Measurements from ENCODE around the gene CLDN3.

Gene CLDN3

DNA sequence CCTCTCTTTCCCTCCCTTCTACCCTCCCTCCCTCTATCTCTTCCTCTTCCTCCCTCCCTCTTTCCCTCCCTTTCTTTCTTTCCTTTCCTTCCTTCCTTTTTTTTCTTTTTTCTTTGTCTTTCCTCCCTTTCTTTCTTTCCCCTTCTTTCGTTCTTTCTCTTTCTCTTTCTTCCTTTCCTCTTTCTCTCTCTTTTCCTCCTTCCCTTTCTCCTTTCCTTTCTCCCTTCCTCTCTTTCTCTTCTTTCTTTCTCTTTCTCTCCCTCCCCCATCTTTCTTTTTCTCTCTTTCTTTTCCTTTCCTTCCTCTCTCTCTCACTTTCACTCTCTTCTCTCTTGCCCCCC is 7.4 kb downstream of the CLDN3 start:
- no peak overlapping the region for H3K4me2 ChIP-seq

DNA sequence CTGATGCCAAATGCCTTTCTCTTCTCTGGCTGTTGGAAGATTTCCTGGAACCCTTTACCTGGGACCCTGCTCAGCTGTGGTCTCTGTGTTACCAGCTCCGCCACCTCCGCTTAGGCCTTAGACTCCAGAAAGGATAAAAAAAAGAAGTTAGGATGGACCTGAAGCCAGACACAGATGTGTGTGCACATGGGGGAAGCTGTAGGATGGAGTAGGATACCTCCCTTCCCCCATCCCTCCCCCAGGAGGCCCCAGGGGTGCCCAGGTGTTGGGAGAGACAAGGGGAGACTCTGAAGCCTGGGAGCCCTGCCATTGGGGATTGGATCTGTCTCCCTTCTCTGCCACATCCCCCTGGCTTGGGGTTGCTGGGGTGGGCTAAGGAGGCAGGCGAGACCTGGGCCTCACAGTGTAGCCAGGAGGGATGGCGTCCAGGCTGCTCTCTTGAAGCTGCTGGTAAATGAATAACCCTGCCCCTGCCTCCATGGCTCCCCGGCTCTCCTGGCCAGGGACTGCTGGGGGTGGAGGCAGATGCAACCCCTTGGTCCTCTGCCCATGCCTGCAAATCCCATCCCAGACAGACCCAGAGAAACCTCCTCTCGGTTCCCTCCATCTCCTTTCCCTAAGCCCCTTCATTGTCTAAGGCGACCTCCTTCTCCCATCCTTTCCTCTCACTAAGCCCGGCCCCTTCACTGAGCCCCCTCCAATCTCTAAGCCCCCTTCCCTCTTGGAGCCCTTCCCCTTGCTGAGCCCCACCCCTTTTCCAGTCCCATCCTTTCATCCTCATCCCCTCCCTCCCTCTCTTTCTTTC is 8.0 kb downstream of the CLDN3 start:
- Histone ChIP-seq H3K4me3 (no peak overlapping the region), H3K36me3 (no peaks in the 10 kb centered on the region), H3K4me2 (no peak overlapping the region), H3K4me1 (no peaks in the 10 kb centered on the region), H3K9ac (no peak overlapping the region), H3K27me3 (no peaks in the 10 kb centered on the region), H3K9me3 (replicated peaks in 1 of 11) (no peaks in the 10 kb centered on the region), H4K20me1 (no peaks in the 10 kb centered on the region), H3K27ac (no peak overlapping the region)
- no peak for TF ChIP-seq Cebpa-rat (IDR thresholded peaks at IDR 0.05)

More for the DNA sequence above, 7.4 kb downstream of the CLDN3 start:
- no peaks in the 10 kb centered on the region for H4K20me1 ChIP-seq
- no peaks in the 10 kb centered on the region for H3K27me3 ChIP-seq
- no peak overlapping the region for H3K4me3 ChIP-seq
- no peak overlapping the region for H3K27ac ChIP-seq
- H3K4me1 ChIP-seq, result no peaks in the 10 kb centered on the region
- H3K9ac ChIP-seq, result no peak overlapping the region
- TF ChIP-seq Cebpa-rat (IDR thresholded peaks at IDR 0.05), result no peak
- H3K36me3 ChIP-seq, result no peaks in the 10 kb centered on the region
- H3K9me3 ChIP-seq (replicated peaks in 1 of 11), result no peaks in the 10 kb centered on the region

DNA sequence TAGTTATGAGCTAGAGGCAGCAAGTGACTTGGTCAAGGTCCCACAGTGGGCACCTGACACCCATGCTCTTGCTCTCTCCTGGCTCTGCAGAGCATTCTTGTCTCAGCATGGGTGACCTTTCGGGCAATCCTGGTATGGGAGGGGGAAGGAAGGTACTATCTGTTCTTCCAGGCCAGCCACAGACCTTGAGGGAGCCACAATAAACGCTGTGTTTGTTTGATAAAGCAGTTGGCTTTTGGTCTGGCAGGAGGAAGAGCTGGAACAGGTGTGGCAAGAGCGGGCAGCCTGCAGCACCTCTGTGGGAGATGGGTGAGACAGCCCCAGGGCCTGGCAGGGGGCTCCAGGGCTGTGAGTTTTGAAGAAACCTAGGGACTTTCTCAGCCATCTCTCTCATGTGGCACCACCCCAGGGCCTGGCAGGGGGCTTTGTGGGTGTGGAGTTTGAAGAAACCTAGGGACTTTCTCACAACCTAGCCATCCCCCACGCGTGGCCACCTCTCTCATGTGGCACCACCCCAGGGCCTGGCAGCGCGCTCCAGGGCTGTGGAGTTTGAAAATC is 11.4 kb downstream of the CLDN3 start:
- H3K9ac ChIP-seq, result no peak overlapping the region
- H3K36me3 ChIP-seq, result no peaks in the 10 kb centered on the region
- no peaks in the 10 kb centered on the region for H3K4me1 ChIP-seq
- no peak overlapping the region for H3K4me3 ChIP-seq
- H3K27me3 ChIP-seq, result no peaks in the 10 kb centered on the region
- no peaks in the 10 kb centered on the region for H4K20me1 ChIP-seq
- no peak overlapping the region for H3K4me2 ChIP-seq
- TF ChIP-seq Cebpa-rat (IDR thresholded peaks at IDR 0.05), result no peak
- no peak overlapping the region for H3K27ac ChIP-seq
- no peaks in the 10 kb centered on the region for H3K9me3 ChIP-seq (replicated peaks in 1 of 11)

DNA sequence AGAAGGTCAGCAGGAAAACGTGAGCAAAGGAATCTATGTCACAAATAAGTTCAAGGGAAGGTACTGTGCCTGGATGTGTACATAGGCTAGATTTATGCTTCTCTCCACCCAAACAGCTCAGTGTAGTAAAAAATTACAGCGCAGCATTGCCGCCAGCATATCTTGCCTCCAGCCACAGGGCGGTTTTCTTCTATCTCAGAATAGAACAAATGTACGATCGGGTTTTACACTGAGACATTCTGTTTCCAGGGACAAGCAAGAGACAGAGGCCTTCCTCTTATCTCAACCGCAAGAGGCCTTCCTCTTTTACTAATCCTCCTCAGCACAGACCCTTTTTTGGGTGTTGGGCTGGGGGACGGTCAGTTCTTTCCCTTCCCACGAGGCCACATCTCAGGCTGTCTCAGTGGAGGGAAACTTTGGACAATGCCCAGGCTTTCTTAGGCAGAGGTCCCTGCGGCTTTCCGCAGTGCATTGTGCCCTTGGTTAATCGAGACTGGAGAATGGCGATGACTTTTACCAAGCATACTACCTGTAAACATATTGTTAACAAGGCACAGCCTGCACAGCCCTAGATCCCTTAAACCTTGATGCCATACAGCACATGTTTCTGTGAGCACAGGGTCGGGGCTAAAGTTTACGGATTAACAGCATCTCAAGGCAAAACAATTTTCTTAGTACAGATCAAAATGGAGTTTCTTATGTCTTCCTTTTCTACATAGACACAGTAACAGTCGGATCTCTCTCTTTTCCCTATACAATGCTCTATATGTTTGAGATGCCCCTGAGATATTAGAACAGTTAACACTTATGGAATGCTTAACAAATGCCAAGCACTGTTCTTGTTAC is 19.9 kb downstream of the CLDN3 start:
- no peak overlapping the region for H3K9ac ChIP-seq
- H4K20me1 ChIP-seq, result no peaks in the 10 kb centered on the region
- no peaks in the 10 kb centered on the region for H3K36me3 ChIP-seq
- no peak overlapping the region for H3K4me3 ChIP-seq
- no peak overlapping the region for H3K27ac ChIP-seq
- no peak for TF ChIP-seq Cebpa-rat (IDR thresholded peaks at IDR 0.05)
- peaks cover 0 to 17% (median 11%) of the 10 kb centered on the region in 10 experiments; a peak in 14 of 20 replicates for H3K4me1 ChIP-seq
- H3K27me3 ChIP-seq, result no peaks in the 10 kb centered on the region
- H3K4me2 ChIP-seq, result peak overlapping the region in 7 of 11 experiments; percentile 13 to 49 (median 36); a peak in 11 of 22 replicates
- peaks cover 0 to 12% (median 7%) of the 10 kb centered on the region in 11 experiments; a peak in 12 of 22 replicates for H3K9me3 ChIP-seq (replicated peaks in 1 of 11)

DNA sequence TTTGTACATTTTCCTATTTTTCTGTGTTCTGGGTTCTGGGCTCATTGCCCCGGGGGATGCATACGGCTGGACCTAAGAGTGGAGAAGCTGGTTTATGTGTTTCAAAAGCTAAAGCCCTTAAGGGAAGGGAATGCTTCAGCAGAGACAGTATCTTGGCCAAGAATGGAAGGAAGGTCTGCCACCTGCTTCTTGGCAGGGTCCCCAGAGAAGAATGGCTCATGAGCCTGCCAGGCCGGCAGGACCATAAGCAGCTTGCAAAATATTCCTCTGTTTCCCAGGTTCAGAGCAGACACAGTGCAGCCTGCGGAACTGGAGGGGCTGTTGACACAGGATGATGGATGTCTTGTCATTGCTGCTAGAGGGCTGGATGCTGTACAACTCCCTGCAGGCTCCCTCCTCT is 23.7 kb downstream of the CLDN3 start:
- no peak for TF ChIP-seq Cebpa-rat (IDR thresholded peaks at IDR 0.05)
- no peaks in the 10 kb centered on the region for H4K20me1 ChIP-seq
- H3K9me3 ChIP-seq (replicated peaks in 1 of 11), result peaks cover 0 to 12% (median 7%) of the 10 kb centered on the region in 11 experiments; a peak in 12 of 22 replicates
- no peak overlapping the region for H3K4me2 ChIP-seq
- H3K4me1 ChIP-seq, result peaks cover 11 to 24% (median 18%) of the 10 kb centered on the region in 10 experiments; a peak in 19 of 20 replicates
- peaks cover 9 to 26% (median 18%) of the 10 kb centered on the region in 11 experiments; a peak in 21 of 22 replicates for H3K27me3 ChIP-seq
- H3K9ac ChIP-seq, result no peak overlapping the region
- no peak overlapping the region for H3K4me3 ChIP-seq
- no peaks in the 10 kb centered on the region for H3K36me3 ChIP-seq
- no peak overlapping the region for H3K27ac ChIP-seq

DNA sequence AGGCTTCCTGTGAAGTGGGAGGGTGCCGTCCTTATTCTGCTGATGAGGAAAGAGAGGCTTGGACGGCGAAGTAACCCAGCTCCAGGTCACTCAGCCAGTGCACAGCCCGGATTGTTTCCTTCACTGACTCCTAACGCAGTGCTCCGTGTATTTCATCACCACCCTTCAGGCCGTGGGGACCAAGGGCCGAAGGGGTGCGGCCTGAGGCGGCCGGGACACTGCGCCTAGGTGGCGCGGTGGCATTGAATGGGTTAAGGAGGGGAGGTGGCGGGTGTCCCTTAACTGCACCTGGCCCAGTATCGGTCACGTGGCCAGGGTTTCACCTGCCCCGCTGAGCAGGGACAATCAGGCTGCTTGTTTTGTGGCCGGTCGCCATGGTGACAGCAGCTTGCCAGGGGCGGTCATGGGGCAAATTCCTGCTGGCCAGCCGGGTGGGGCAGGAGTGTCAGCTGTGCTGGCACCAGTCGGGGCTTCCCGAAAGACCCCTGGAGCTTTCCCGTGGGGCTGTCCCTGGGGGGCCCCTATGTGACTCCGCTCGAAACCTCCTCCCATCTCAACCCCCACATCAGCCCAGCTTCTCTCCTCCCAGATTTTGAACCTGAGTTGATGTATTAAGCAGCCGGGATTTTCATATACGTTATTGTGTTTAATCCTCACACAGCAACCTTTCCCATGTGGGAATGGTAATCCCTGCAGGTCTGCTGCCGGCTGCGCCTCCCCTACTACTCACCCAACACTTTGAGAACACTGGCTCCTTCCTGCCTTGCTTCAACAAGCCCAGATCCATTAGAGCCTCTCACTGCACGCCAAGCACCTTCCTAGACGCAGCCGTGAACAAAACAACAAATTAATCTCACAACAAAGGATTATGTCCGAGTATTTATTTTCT is 27.1 kb downstream of the CLDN3 start:
- Histone ChIP-seq H3K4me3 (no peak overlapping the region), H4K20me1 (peaks cover 0 to under 1% (median under 1%) of the 10 kb centered on the region in 11 experiments; a peak in 8 of 22 replicates), H3K36me3 (no peaks in the 10 kb centered on the region), H3K4me1 (peaks cover 4 to 20% (median 15%) of the 10 kb centered on the region in 10 experiments; a peak in 19 of 20 replicates), H3K27me3 (peaks cover 9 to 26% (median 18%) of the 10 kb centered on the region in 11 experiments; a peak in 21 of 22 replicates), H3K27ac (no peak overlapping the region), H3K4me2 (peak overlapping the region in 9 of 11 experiments; percentile 16 to 71 (median 63); a peak in 15 of 22 replicates), H3K9me3 (replicated peaks in 1 of 11) (no peaks in the 10 kb centered on the region), H3K9ac (peak overlapping the region in 1 of 11 experiments; percentile 33; a peak in 2 of 22 replicates)
- TF ChIP-seq Cebpa-rat (IDR thresholded peaks at IDR 0.05), result no peak

DNA sequence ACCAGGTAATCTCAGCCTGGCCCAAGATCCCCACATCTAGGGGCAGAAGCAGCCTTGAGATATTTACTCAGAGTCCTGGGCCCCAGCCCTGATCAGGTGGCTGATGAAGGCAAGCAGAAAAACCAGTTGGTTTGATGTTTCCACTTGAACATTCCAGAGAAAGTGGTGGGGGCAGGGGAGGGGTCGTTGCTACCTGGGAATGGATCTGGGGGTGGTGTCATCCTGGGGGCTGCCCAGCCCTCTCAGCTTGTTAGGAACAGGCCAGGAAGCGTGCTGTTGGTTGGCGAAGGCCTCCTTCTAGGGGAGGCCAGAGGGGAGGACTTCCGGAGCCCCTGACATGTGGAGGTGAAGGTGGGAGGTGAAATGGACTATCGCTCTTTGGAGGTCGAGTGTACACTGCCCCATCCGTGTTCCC is 27.7 kb downstream of the CLDN3 start:
- Histone ChIP-seq H3K9ac (0 out of 22 replicates have a peak overlapping the region, but pooled peaks of 1 of the 11 experiments have one; percentile 33), H3K4me2 (peak overlapping the region in 6 of 11 experiments; percentile 16 to 71 (median 64); a peak in 7 of 22 replicates), H4K20me1 (peaks cover 4 to 7% (median 7%) of the 10 kb centered on the region in 11 experiments; a peak in 20 of 22 replicates), H3K27me3 (peaks cover 9 to 26% (median 18%) of the 10 kb centered on the region in 11 experiments; a peak in 21 of 22 replicates), H3K4me3 (no peak overlapping the region), H3K4me1 (peaks cover 11 to 26% (median 22%) of the 10 kb centered on the region in 10 experiments), H3K36me3 (peaks cover 0 to 5% (median 2%) of the 10 kb centered on the region in 11 experiments; a peak in 13 of 22 replicates), H3K27ac (no peak overlapping the region), H3K9me3 (replicated peaks in 1 of 11) (no peaks in the 10 kb centered on the region)
- no peak for TF ChIP-seq Cebpa-rat (IDR thresholded peaks at IDR 0.05)

DNA sequence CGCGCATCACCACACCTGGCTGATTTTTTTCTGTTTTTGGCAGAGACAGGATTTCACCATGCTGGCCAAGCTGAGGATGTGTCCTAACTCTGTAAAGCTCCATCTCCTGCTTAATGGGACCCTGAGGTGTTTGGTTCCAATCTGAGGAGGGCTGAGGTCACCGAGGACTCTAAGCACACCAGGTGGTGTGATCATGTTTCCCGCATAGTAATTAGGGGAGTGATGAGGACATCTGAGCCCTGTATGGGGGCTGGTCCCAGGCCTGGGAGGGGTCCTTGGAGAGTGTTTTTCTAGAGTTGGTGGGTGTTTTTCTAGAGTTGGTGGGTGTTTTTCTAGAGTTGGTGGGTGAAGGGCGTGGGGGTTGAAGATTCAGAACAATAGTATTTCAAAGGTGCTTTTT is 28.5 kb downstream of the CLDN3 start:
- H3K4me2 ChIP-seq, result peak overlapping the region in 1 of 11 experiments; percentile 10; a peak in 1 of 22 replicates
- peaks cover 0 to 13% (median 10%) of the 10 kb centered on the region in 11 experiments; a peak in 17 of 22 replicates for H3K36me3 ChIP-seq
- H3K4me1 ChIP-seq, result peaks cover 18 to 30% (median 25%) of the 10 kb centered on the region in 10 experiments
- H4K20me1 ChIP-seq, result peaks cover 9 to 15% (median 14%) of the 10 kb centered on the region in 11 experiments; a peak in 20 of 22 replicates
- no peak overlapping the region for H3K4me3 ChIP-seq
- no peak overlapping the region for H3K9ac ChIP-seq
- H3K9me3 ChIP-seq (replicated peaks in 1 of 11), result no peaks in the 10 kb centered on the region
- H3K27ac ChIP-seq, result no peak overlapping the region
- no peak for TF ChIP-seq Cebpa-rat (IDR thresholded peaks at IDR 0.05)
- peaks cover 9 to 26% (median 18%) of the 10 kb centered on the region in 11 experiments; a peak in 21 of 22 replicates for H3K27me3 ChIP-seq
